GM12878 (cell line): Measurements from ENCODE around the gene CDH8. TPM values are rescaled to one million over a fixed set of nuclear protein-coding genes. Genes with fewer than 3 reads are reported as not detected.

Source experiments
- ATAC-seq: fragments of 200-7000 bp; cut with Tn5 transposase; 3 replicates; pipeline ENCODE4 v1.9.1; 2020; ENCODE audit warnings: mild to moderate bottlenecking, moderate library complexity
- BruUV-seq: library from RNA; stranded (reverse); fragments of 400-500 nt; replicated peaks from 2 replicates; lab custom pipeline; 2021; lab: Mats Ljungman, UMichigan
- CTCF ChIA-PET: fragments of 300-600 bp; sonication (Branson Sonifier 250); formaldehyde crosslinking; extraction: SDS; loops from one replicate; lab custom pipeline; 2021; ENCODE audit warnings: inconsistent platforms; lab: Yijun Ruan, JAX
- POLR2A ChIA-PET: fragments of 350-600 bp; formaldehyde crosslinking; extraction: SDS; loops from one replicate; lab custom pipeline; 2021; ENCODE audit warnings: inconsistent platforms; lab: Charles Lee
- RAD21 ChIA-PET: fragments of 300-600 bp; sonication (Branson Sonifier 250); formaldehyde crosslinking; loops from one replicate; lab custom pipeline; 2023; ENCODE audit warnings: antibody characterized with exemption; ENCODE audit not compliant: unreplicated experiment; lab: Charles Lee
- SMC1A ChIA-PET: fragments of 300-600 bp; sonication (Branson Sonifier 250); formaldehyde crosslinking; loops from one replicate; lab custom pipeline; 2023; ENCODE audit not compliant: unreplicated experiment, uncharacterized antibody; lab: Charles Lee
- DNase-seq: peaks from one replicate; pipeline ENCODE4 v3.0.0-alpha.2; 2011; ENCODE audit warnings: low read depth, low spot score
- FAIRE-seq: peaks from 3 replicates; lab custom pipeline; 2011; peaks lifted over from hg19 to GRCh38; lab: Jason Lieb, UNC
- H2AFZ ChIP-seq: 2 replicates; pipeline ENCODE4 v1.6.0; 2011; ENCODE audit warnings: low read depth, low read length, control low read depth; ENCODE audit not compliant: control insufficient read depth
- H3K27ac ChIP-seq: 2 replicates; pipeline ENCODE4 v1.5.1; 2011; ENCODE audit warnings: control low read depth; ENCODE audit not compliant: control insufficient read depth, insufficient read depth
- H3K27me3 ChIP-seq, 2 experiments: replicated peaks in 1 of 2; 2 replicates each; pipeline versions ENCODE4 v1.6.0 to v1.6.1; 2011; ENCODE audit warnings: low read length in 1 of 2; ENCODE audit not compliant: control insufficient read depth in 2 of 2, insufficient read depth in 2 of 2
- H3K36me3 ChIP-seq, 2 experiments: 2 replicates each; pipeline ENCODE4 v1.5.1; 2011; ENCODE audit warnings: low read length in 1 of 2; ENCODE audit not compliant: control insufficient read depth in 2 of 2, insufficient read depth in 2 of 2
- H3K4me1 ChIP-seq: 2 replicates; pipeline ENCODE4 v1.6.1; 2011; ENCODE audit warnings: mild to moderate bottlenecking, low read length, moderate library complexity, mixed read lengths; ENCODE audit not compliant: control insufficient read depth, insufficient read depth
- H3K4me2 ChIP-seq: 2 replicates; pipeline ENCODE4 v1.6.0; 2011; ENCODE audit warnings: control low read depth; ENCODE audit not compliant: control insufficient read depth, insufficient read depth
- H3K4me3 ChIP-seq: fragments of 200-600 bp; sonication (generic); 2 replicates; pipeline ENCODE4 v1.5.1; 2016
- H3K79me2 ChIP-seq: 2 replicates; pipeline ENCODE4 v1.6.0; 2011; ENCODE audit warnings: low read length; ENCODE audit not compliant: control insufficient read depth, insufficient read depth
- H3K9ac ChIP-seq: 2 replicates; pipeline ENCODE4 v1.8.0; 2011; ENCODE audit warnings: low read length, control low read depth, mixed read lengths; ENCODE audit not compliant: control insufficient read depth, insufficient read depth
- H3K9me3 ChIP-seq: replicated peaks from 3 replicates; pipeline ENCODE4 v1.5.1; 2011; ENCODE audit warnings: mild to moderate bottlenecking, low read length; ENCODE audit not compliant: control insufficient read depth, insufficient read depth
- H4K20me1 ChIP-seq: 2 replicates; pipeline ENCODE4 v1.6.0; 2011; ENCODE audit not compliant: control insufficient read depth, insufficient read depth
- ATF3 ChIP-seq: IDR thresholded peaks from 2 replicates; pipeline ENCODE4 v1.6.1; 2011; ENCODE audit warnings: low read depth, mild to moderate bottlenecking, low read length, moderate library complexity, borderline replicate concordance; ENCODE audit errors: extremely low read depth
- CBFB ChIP-seq: IDR thresholded peaks from 2 replicates; pipeline ENCODE4 v1.6.1; 2016; ENCODE audit warnings: antibody characterized with exemption, low read depth
- DPF2 ChIP-seq: fragments of 450-650 bp; IDR thresholded peaks from 2 replicates; pipeline ENCODE4 v1.6.1; 2017; ENCODE audit warnings: mild to moderate bottlenecking
- E4F1 ChIP-seq: fragments of 450-650 bp; IDR thresholded peaks from 2 replicates; pipeline ENCODE4 v1.6.1; 2018; ENCODE audit warnings: borderline replicate concordance, mild to moderate bottlenecking; ENCODE audit not compliant: partially characterized antibody
- HDAC2 ChIP-seq: fragments of 200-600 bp; sonication (generic); IDR thresholded peaks from 2 replicates; pipeline ENCODE4 v1.6.1; 2017
- IKZF2 ChIP-seq, 2 experiments: fragments of 450-650 bp; IDR thresholded peaks; 2 replicates each; pipeline ENCODE4 v1.6.1; 2017; ENCODE audit warnings: mild to moderate bottlenecking in 2 of 2, moderate library complexity in 2 of 2
- IRF5 ChIP-seq: fragments of 450-650 bp; IDR thresholded peaks from 2 replicates; pipeline ENCODE4 v1.6.1; 2017; ENCODE audit warnings: borderline replicate concordance
- NBN ChIP-seq: fragments of 450-650 bp; IDR thresholded peaks from 2 replicates; pipeline ENCODE4 v1.6.1; 2016
- NFXL1 ChIP-seq: fragments of 450-650 bp; IDR thresholded peaks from 2 replicates; pipeline ENCODE4 v1.6.1; 2017; ENCODE audit warnings: antibody characterized with exemption, mild to moderate bottlenecking, borderline replicate concordance
- NFYA ChIP-seq: IDR thresholded peaks from 2 replicates; pipeline ENCODE4 v1.6.1; 2011; ENCODE audit warnings: low read depth, mild to moderate bottlenecking, low read length, improper control_type of control experiment, borderline replicate concordance
- NKRF ChIP-seq: fragments of 450-650 bp; conservative IDR thresholded peaks from 2 replicates; pipeline ENCODE4 v1.6.1; 2017; ENCODE audit warnings: mild to moderate bottlenecking, moderate library complexity
- NR2C1 ChIP-seq: fragments of 450-650 bp; IDR thresholded peaks from 2 replicates; pipeline ENCODE4 v1.6.1; 2017; ENCODE audit warnings: antibody characterized with exemption, mild to moderate bottlenecking, moderate library complexity
- RB1 ChIP-seq: fragments of 450-650 bp; formaldehyde crosslinking; IDR thresholded peaks from 2 replicates; pipeline ENCODE4 v1.6.1; 2017; ENCODE audit warnings: mild to moderate bottlenecking, borderline replicate concordance
- SUPT20H ChIP-seq: IDR thresholded peaks from 2 replicates; pipeline ENCODE4 v1.6.1; 2011; ENCODE audit warnings: low read depth, mild to moderate bottlenecking, low read length, moderate library complexity, borderline replicate concordance; ENCODE audit not compliant: control insufficient read depth
- TCF3 ChIP-seq: IDR thresholded peaks from 2 replicates; pipeline ENCODE4 v1.6.1; 2012; ENCODE audit warnings: low read depth, mild to moderate bottlenecking, low read length, borderline replicate concordance; ENCODE audit not compliant: insufficient read depth
- USF1 ChIP-seq: IDR thresholded peaks from 2 replicates; pipeline ENCODE4 v1.6.1; 2011; ENCODE audit warnings: borderline replicate concordance, low read depth, mild to moderate bottlenecking, moderate library complexity, mixed read lengths, low read length; ENCODE audit not compliant: insufficient read depth; ENCODE audit errors: extremely low read length
- ZNF622 ChIP-seq: fragments of 450-650 bp; IDR thresholded peaks from 2 replicates; pipeline ENCODE4 v1.6.1; 2017; ENCODE audit warnings: mild to moderate bottlenecking, inconsistent platforms
- WGBS: methylation state at CpG from one replicate; pipeline ENCODE4 v1.1.6; 2016; ENCODE audit warnings: low lambda C conversion rate; ENCODE audit not compliant: insufficient replicate concordance, insufficient coverage; ENCODE audit errors: missing lambda C conversion rate; 5-methylcytosine and 5-hydroxymethylcytosine counted together
- in situ Hi-C: fragments of 300-500 bp; cut with MboI; formaldehyde crosslinking; loops from 9 replicates; pipeline ENCODE4 v1.14.3; 2018; ENCODE audit warnings: mixed read lengths
- intact Hi-C: fragments of 100-400 bp; cut with micrococcal nuclease; formaldehyde crosslinking; loops from one replicate; pipeline ENCODE4 v1.14.2; 2022; ENCODE audit not compliant: unreplicated experiment
- polyA plus RNA-seq, 11 experiments: library from polyadenylated mRNA; depleted of rRNA in 4 of 11; unstranded in 6 of 11; stranded (reverse) in 5 of 11; fragments of >200 nt; fragmentation: Nextera tagmentation in 4 of 11; fragmentation: Illumina TruSeq in 1 of 11; extraction: Ambion mirVana in 4 of 11; extraction: Trizol in 1 of 11; gene quantifications; 1 replicate in 1 of 11; 2 replicates in 10 of 11; pipeline versions ENCODE4 v1.2.1 to v1.2.3, GENCODE V29; 2011 to 2016; ENCODE audit warnings: inconsistent platforms in 2 of 11, missing spikeins in 2 of 11, low read depth in 1 of 11
- total RNA-seq, 4 experiments: library from RNA; depleted of rRNA in 3 of 4; stranded (reverse); fragments of >200 nt in 3 of 4; fragmentation: Illumina TruSeq in 1 of 4; extraction: Trizol in 1 of 4; gene quantifications; 2 replicates each; pipeline versions ENCODE4 v1.2.1 to v1.2.3, GENCODE V29; 2013 to 2021

CDH8 gene
- total and polyA plus RNA-seq, 10 of the 15 experiments (the other 5 are each of a cell fraction or from before 2014, with no cell fraction given) = 0.13 to 0.68 (median 0.25) TPM; not detected in 3

- DNase-seq (no peak), ATAC-seq (no peak), FAIRE-seq (no peak)
- CTCF ChIA-PET = no interaction called here
- Histone ChIP-seq H3K79me2 (no peaks in the 10 kb centered on the region), H3K27me3 (no peaks in the 10 kb centered on the region), H2AFZ (no peak overlapping the region), H3K4me2 (no peak overlapping the region), H3K36me3 (no peaks in the 10 kb centered on the region), H3K9me3 (no peaks in the 10 kb centered on the region), H3K27ac (no peak overlapping the region), H3K9ac (no peak overlapping the region), H3K4me3 (no peak overlapping the region), H3K4me1 (no peaks in the 10 kb centered on the region), H4K20me1 (no peaks in the 10 kb centered on the region)
- no TSS peak for BruUV-seq
- WGBS = 30% methylated on average over 6 of the region's 6 CpGs
- RAD21 ChIA-PET = no interaction called here
- POLR2A ChIA-PET = no interaction called here
- in situ Hi-C loops (no loop called here), intact Hi-C loops (no loop called here)
- SMC1A ChIA-PET = no interaction called here
- TF ChIP-seq USF1 (no peak), CBFB (no peak), IKZF2 (IDR thresholded peaks at IDR 0.05) (no peak), RB1 (no peak), E4F1 (no peak), SUPT20H (no peak), TCF3 (no peak), NBN (no peak), IRF5 (no peak), ATF3 (no peak), DPF2 (no peak), ZNF622 (no peak), NR2C1 (no peak), NKRF (no peak), HDAC2 (no peak), NFYA (no peak), NFXL1 (no peak)
Observed at GRCh38 chr16:61862221-61863155, 173.8 kb downstream of the CDH8 start.
